Right ventricle myocardium superior (tissue), 1 donor: ENCODE measurements around the gene WDR27. TPM values are rescaled to one million over a fixed set of nuclear protein-coding genes. Genes with fewer than 3 reads are reported as not detected.
"Not testable (repeated sequence)": the region's sequence is repeated elsewhere in the genome, so short reads cannot be mapped to it uniquely, and the experiment has no call there.

Source experiments
- ATAC-seq: fragments of 200-7000 bp; cut with Tn5 transposase; one replicate; pipeline ENCODE4 v1.9.1; 2020; ENCODE audit warnings: mild to moderate bottlenecking; ENCODE audit not compliant: poor library complexity
- DNase-seq: peaks from one replicate; pipeline ENCODE4 v3.0.0-alpha.2; 2020
- intact Hi-C: fragments of 100-400 bp; cut with DNase I; formaldehyde crosslinking; loops from one replicate; pipeline ENCODE4 v1.11.2; 2022
- total RNA-seq: library from RNA; stranded (reverse); fragmentation: NEBNext Ultra II Directional; extraction: Animal tissue kit (Norgen Biotek cat#: 25700); gene quantifications from one replicate; pipeline ENCODE4 v1.2.1, GENCODE V29; 2021
- donor health status: DM: no; HTN: yes; CAD: no; lungs with severe emphysema.

Gene WDR27
- total RNA-seq, 1 donor from 2014 or later = 9.0 TPM

GRCh38 chr6:169450097-169450496 is 251.7 kb downstream of the WDR27 start:
- intact Hi-C loops = no loop called here
- no peak for ATAC-seq
- DNase-seq = no peak

- intact Hi-C loops = no loop called here
- no peak for DNase-seq
- no peak for ATAC-seq
These were observed 252.6 kb downstream of the WDR27 start for GRCh38 chr6:169449221-169449620.

- DNase-seq = no peak
- intact Hi-C loops = no loop called here
- no peak for ATAC-seq
These were observed 255.9 kb downstream of the WDR27 start for GRCh38 chr6:169445661-169446581.

- ATAC-seq (no peak), DNase-seq (no peak)
- intact Hi-C loops = no loop called here
These were observed 256.6 kb downstream of the WDR27 start for GRCh38 chr6:169445227-169445626.

GRCh38 chr6:169441292-169441691 is 260.5 kb downstream of the WDR27 start:
- no peak for DNase-seq
- no peak for ATAC-seq
- intact Hi-C loops = no loop called here

- intact Hi-C loops = no loop called here
- ATAC-seq (no peak), DNase-seq (no peak)
These were observed 262.1 kb downstream of the WDR27 start for GRCh38 chr6:169439710-169440109.

GRCh38 chr6:169434554-169434953 is 267.3 kb downstream of the WDR27 start:
- intact Hi-C loops, DNase-seq, ATAC-seq: not testable (repeated sequence)

GRCh38 chr6:169429001-169429400 is 272.8 kb downstream of the WDR27 start:
- no peak for DNase-seq
- intact Hi-C loops = no loop called here
- no peak for ATAC-seq

GRCh38 chr6:169428532-169428931 is 273.3 kb downstream of the WDR27 start:
- ATAC-seq (peak; percentile 62), DNase-seq (no peak)
- intact Hi-C loops = no loop called here

GRCh38 chr6:169427856-169428255 is 274.0 kb downstream of the WDR27 start:
- ATAC-seq (peak; percentile 77), DNase-seq (no peak)
- intact Hi-C loops = no loop called here

GRCh38 chr6:169426611-169427010 is 275.2 kb downstream of the WDR27 start:
- intact Hi-C loops = no loop called here
- DNase-seq = no peak
- no peak for ATAC-seq

- ATAC-seq = no peak
- no peak for DNase-seq
- intact Hi-C loops = no loop called here
These were observed 276.0 kb downstream of the WDR27 start for GRCh38 chr6:169425628-169426370.

- intact Hi-C loops = no loop called here
- DNase-seq = no peak
- no peak for ATAC-seq
These were observed 277.0 kb downstream of the WDR27 start for GRCh38 chr6:169424821-169425240.

GRCh38 chr6:169424149-169424804 is 277.6 kb downstream of the WDR27 start:
- ATAC-seq (no peak), DNase-seq (no peak)
- intact Hi-C loops = no loop called here

GRCh38 chr6:169421586-169422264 is 280.1 kb downstream of the WDR27 start:
- intact Hi-C loops = no loop called here
- ATAC-seq = no peak
- no peak for DNase-seq

GRCh38 chr6:169420912-169421543 is 280.8 kb downstream of the WDR27 start:
- ATAC-seq (no peak), DNase-seq (no peak)
- intact Hi-C loops = no loop called here

GRCh38 chr6:169417101-169417500 is 284.7 kb downstream of the WDR27 start:
- ATAC-seq (no peak), DNase-seq (no peak)
- intact Hi-C loops = no loop called here

GRCh38 chr6:169416249-169416648 is 285.6 kb downstream of the WDR27 start:
- DNase-seq (no peak), ATAC-seq (no peak)
- intact Hi-C loops = no loop called here
